Stimulated activated naive CD4-positive, alpha-beta T cell treated with Interleukin-2 at 50 U/mL for 16 hours (primary cell): ENCODE results near the gene OXNAD1.

Source experiments
- DNase-seq: peaks from one replicate; lab custom pipeline; 2025; lab: John Stamatoyannopoulos, UW

Gene OXNAD1

GRCh38 chr3:16279010-16279801 lies 14.2 kb downstream of the OXNAD1 start:
- no peak for DNase-seq

GRCh38 chr3:16280671-16281070 lies 15.7 kb downstream of the OXNAD1 start:
- DNase-seq = no peak

GRCh38 chr3:16284633-16285032 lies 19.6 kb downstream of the OXNAD1 start:
- DNase-seq = no peak

- DNase-seq = peak; percentile 64
Observed at GRCh38 chr3:16286161-16286560, 21.1 kb downstream of the OXNAD1 start.

GRCh38 chr3:16286751-16287543 lies 21.9 kb downstream of the OXNAD1 start:
- no peak for DNase-seq

- no peak for DNase-seq
Observed at GRCh38 chr3:16288664-16289063, 23.7 kb downstream of the OXNAD1 start.

- no peak for DNase-seq
Observed at GRCh38 chr3:16289144-16289889, 24.3 kb downstream of the OXNAD1 start.

GRCh38 chr3:16290007-16290826 lies 25.2 kb downstream of the OXNAD1 start:
- peak; percentile 47 for DNase-seq

- DNase-seq = no peak
Observed at GRCh38 chr3:16290827-16291196, 25.8 kb downstream of the OXNAD1 start.

- no peak for DNase-seq
Observed at GRCh38 chr3:16294844-16295243, 29.8 kb downstream of the OXNAD1 start.

GRCh38 chr3:16295298-16295890 lies 30.4 kb downstream of the OXNAD1 start:
- DNase-seq = no peak

- DNase-seq = no peak
Observed at GRCh38 chr3:16297997-16298885, 33.2 kb downstream of the OXNAD1 start.

- no peak for DNase-seq
Observed at GRCh38 chr3:16298891-16299290, 33.9 kb downstream of the OXNAD1 start.

GRCh38 chr3:16299746-16300145 lies 34.7 kb downstream of the OXNAD1 start:
- DNase-seq = no peak

- DNase-seq = no peak
Observed at GRCh38 chr3:16300307-16300706, 35.3 kb downstream of the OXNAD1 start.

GRCh38 chr3:16300881-16301359 lies 35.9 kb downstream of the OXNAD1 start:
- no peak for DNase-seq

- DNase-seq = no peak
Observed at GRCh38 chr3:16301507-16301906, 36.5 kb downstream of the OXNAD1 start.

GRCh38 chr3:16302082-16302631 lies 37.1 kb downstream of the OXNAD1 start:
- DNase-seq = no peak

GRCh38 chr3:16303037-16303575 lies 38.1 kb downstream of the OXNAD1 start:
- no peak for DNase-seq
